Measurements from ENCODE around the gene DIP2A. TPM values are rescaled to one million over a fixed set of nuclear protein-coding genes. Genes with fewer than 3 reads are reported as not detected.

Gene DIP2A
- polyA plus RNA-seq, 1 donor (not counting 4 experiments of a cell fraction or from before 2014, with no cell fraction given), result 41.6 TPM

DNA sequence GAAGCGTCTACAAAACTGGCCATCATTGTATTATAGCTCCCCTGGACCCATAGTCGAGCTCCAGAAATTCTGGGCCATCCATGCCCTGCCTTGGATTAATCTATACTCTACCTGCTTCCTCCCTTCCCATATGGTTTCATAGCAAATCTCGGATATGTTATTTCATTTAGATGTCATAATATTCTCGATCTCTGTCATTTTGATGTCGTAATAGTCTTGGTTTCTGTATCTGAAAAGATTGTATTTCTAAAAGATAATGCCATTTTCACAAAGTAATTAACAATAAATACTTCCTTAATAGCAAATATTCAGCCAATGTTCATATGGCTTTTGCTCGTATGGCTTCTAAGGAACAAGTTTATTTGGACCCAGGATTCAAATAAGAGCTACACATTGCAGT is 35.1 kb downstream of the DIP2A start:
- no peak overlapping the region for H2AFZ ChIP-seq (ENCODE audit: control insufficient read depth, low read length)

DNA sequence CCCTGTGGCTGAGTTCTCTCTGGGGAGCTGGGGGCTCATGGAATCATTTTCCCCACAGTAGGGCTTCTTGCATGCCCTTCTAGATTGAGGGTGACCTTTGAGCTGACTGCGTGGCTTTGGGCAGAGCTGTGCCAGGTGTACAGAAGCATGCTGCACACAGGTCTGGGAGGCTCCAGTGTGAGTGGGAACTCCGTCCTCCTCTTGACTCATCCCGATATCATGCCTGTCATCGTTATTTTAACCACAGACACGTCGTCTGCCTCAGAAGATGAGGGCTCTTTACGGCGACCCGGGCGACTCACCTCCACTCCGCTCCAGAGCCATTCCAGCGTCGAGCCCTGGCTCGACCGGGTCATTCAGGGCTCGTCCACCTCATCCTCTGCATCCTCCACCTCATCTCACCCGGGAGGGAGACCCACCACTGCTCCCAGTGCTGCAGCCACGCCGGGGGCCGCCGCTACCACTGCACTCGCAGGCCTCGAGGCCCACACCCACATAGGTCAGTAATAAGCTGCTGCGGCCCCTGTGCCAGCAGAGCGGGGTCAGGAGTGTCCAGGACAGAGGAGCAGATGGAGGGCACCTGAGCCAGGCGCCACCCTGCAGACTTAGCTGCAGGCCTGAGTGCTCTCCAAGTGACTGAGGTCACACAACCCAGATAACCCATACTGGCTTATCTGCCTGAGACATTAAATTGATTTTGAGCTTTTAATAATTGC is 39.8 kb downstream of the DIP2A start:
- Histone ChIP-seq H3K36me3 (ENCODE audit: control insufficient read depth in 2 of 2, extremely low read depth in 1 of 2, insufficient read depth in 2 of 2, low read length in 2 of 2) (peaks cover 18 to 32% of the 10 kb centered on the region in 2 experiments), H3K4me3 (ENCODE audit: control insufficient read depth in 2 of 3, extremely low read depth in 1 of 3, insufficient read depth in 2 of 3, low read depth in 1 of 3, low read length in 3 of 3) (no peak overlapping the region), H2AFZ (ENCODE audit: control insufficient read depth, low read length) (no peak overlapping the region), H3K9ac (ENCODE audit: control insufficient read depth, extremely low read depth, insufficient read depth, low read length) (no peak overlapping the region), H3K9me3 (ENCODE audit: control insufficient read depth, low read depth, low read length) (no peaks in the 10 kb centered on the region), H3K79me2 (ENCODE audit: control insufficient read depth, insufficient read depth, low read length) (peaks cover 8% of the 10 kb centered on the region), H3K9me1 (ENCODE audit: control insufficient read depth, extremely low read depth, insufficient read depth, low read length) (peaks cover 5% of the 10 kb centered on the region), H3K27ac (ENCODE audit: control insufficient read depth, insufficient read depth, low read length) (no peak overlapping the region), H4K20me1 (ENCODE audit: control insufficient read depth, extremely low read depth, insufficient read depth, low read length) (no peaks in the 10 kb centered on the region), H3K27me3 (ENCODE audit: control insufficient read depth, extremely low read depth, insufficient read depth, low read length) (no peaks in the 10 kb centered on the region), H3K4me2 (ENCODE audit: control insufficient read depth, extremely low read depth, insufficient read depth, low read depth, low read length) (no peak overlapping the region), H3K4me1 (ENCODE audit: control insufficient read depth, extremely low read depth, insufficient read depth, low read length) (peaks cover 10% of the 10 kb centered on the region)
- TF ChIP-seq, protein P1, sequence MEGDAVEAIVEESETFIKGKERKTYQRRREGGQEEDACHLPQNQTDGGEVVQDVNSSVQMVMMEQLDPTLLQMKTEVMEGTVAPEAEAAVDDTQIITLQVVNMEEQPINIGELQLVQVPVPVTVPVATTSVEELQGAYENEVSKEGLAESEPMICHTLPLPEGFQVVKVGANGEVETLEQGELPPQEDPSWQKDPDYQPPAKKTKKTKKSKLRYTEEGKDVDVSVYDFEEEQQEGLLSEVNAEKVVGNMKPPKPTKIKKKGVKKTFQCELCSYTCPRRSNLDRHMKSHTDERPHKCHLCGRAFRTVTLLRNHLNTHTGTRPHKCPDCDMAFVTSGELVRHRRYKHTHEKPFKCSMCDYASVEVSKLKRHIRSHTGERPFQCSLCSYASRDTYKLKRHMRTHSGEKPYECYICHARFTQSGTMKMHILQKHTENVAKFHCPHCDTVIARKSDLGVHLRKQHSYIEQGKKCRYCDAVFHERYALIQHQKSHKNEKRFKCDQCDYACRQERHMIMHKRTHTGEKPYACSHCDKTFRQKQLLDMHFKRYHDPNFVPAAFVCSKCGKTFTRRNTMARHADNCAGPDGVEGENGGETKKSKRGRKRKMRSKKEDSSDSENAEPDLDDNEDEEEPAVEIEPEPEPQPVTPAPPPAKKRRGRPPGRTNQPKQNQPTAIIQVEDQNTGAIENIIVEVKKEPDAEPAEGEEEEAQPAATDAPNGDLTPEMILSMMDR (optimal IDR thresholded peaks at IDR 0.05 in 1 of 3, IDR thresholded peaks at IDR 0.05 in 1 of 3, conservative IDR thresholded peaks at IDR 0.05 in 1 of 3; ENCODE audit: extremely low read depth in 1 of 3, insufficient read depth in 2 of 3, low read length in 3 of 3), result no peak
- no peak for TF ChIP-seq EZH2 (IDR thresholded peaks at IDR 0.05; ENCODE audit: low read length)
- FAIRE-seq, result no peak
- no peak for DNase-seq (ENCODE audit: low read depth, low spot score)
- dilution Hi-C loops (cut with MboI; ENCODE audit: extremely low pct_ligation_motif_present, low sequenced_read_pairs), result no loop called here

More for the DNA sequence above, 35.1 kb downstream of the DIP2A start:
- Histone ChIP-seq H3K79me2 (ENCODE audit: control insufficient read depth, insufficient read depth, low read length) (peaks cover 37% of the 10 kb centered on the region), H3K4me2 (ENCODE audit: control insufficient read depth, extremely low read depth, insufficient read depth, low read depth, low read length) (no peak overlapping the region), H3K4me3 (ENCODE audit: control insufficient read depth in 2 of 3, extremely low read depth in 1 of 3, insufficient read depth in 2 of 3, low read depth in 1 of 3, low read length in 3 of 3) (no peak overlapping the region), H3K9me1 (ENCODE audit: control insufficient read depth, extremely low read depth, insufficient read depth, low read length) (peaks cover 3% of the 10 kb centered on the region), H4K20me1 (ENCODE audit: control insufficient read depth, extremely low read depth, insufficient read depth, low read length) (peaks cover 3% of the 10 kb centered on the region), H3K4me1 (ENCODE audit: control insufficient read depth, extremely low read depth, insufficient read depth, low read length) (no peaks in the 10 kb centered on the region), H3K27ac (ENCODE audit: control insufficient read depth, insufficient read depth, low read length) (no peak overlapping the region), H3K36me3 (ENCODE audit: control insufficient read depth in 2 of 2, extremely low read depth in 1 of 2, insufficient read depth in 2 of 2, low read length in 2 of 2) (peaks cover 20 to 28% of the 10 kb centered on the region in 2 experiments), H3K27me3 (ENCODE audit: control insufficient read depth, extremely low read depth, insufficient read depth, low read length) (no peaks in the 10 kb centered on the region), H3K9me3 (ENCODE audit: control insufficient read depth, low read depth, low read length) (no peaks in the 10 kb centered on the region), H3K9ac (ENCODE audit: control insufficient read depth, extremely low read depth, insufficient read depth, low read length) (no peak overlapping the region)
- DNase-seq (ENCODE audit: low read depth, low spot score) (no peak), FAIRE-seq (no peak)
- dilution Hi-C loops (cut with MboI; ENCODE audit: extremely low pct_ligation_motif_present, low sequenced_read_pairs), result no loop called here
- TF ChIP-seq, protein P1 (optimal IDR thresholded peaks at IDR 0.05 in 1 of 3, IDR thresholded peaks at IDR 0.05 in 1 of 3, conservative IDR thresholded peaks at IDR 0.05 in 1 of 3; ENCODE audit: extremely low read depth in 1 of 3, insufficient read depth in 2 of 3, low read length in 3 of 3), result no peak
- no peak for TF ChIP-seq EZH2 (IDR thresholded peaks at IDR 0.05; ENCODE audit: low read length)

Data from keratinocyte (primary cell).